Activated T-helper 1 cell treated with anti-CD3 and anti-CD28 coated beads, Interleukin-12 subunit alpha, Interleukin-12 subunit beta, Interleukin-2, Interleukin-4 antibody, amounts not matched to agents 30 ng/mL and 10 ng/mL and 1 ng/mL, durations not matched to agents 14 hours and 24 hours and 36 hours (primary cell): ENCODE data around the gene MBP. TPM values are rescaled to one million over a fixed set of nuclear protein-coding genes. Genes with fewer than 3 reads are reported as not detected.
A peak's percentile ranks its signal among the peaks of the same experiment; 100 is the strongest.
"Not testable (repeated sequence)": the region's sequence is repeated elsewhere in the genome, so short reads cannot be mapped to it uniquely, and the experiment has no call there.

Source experiments
- DNase-seq: peaks from one replicate; pipeline ENCODE4 v3.0.0; 2021; ENCODE audit warnings: low spot score
- H3K27ac Mint-ChIP-seq: one replicate; pipeline ENCODE4 v1.8.0; 2021; ENCODE audit warnings: mild to moderate bottlenecking, mixed read lengths
- H3K27me3 Mint-ChIP-seq: one replicate; pipeline ENCODE4 v1.8.0; 2022; ENCODE audit warnings: mild to moderate bottlenecking, moderate library complexity, mixed read lengths; ENCODE audit not compliant: insufficient read depth
- H3K36me3 Mint-ChIP-seq: one replicate; pipeline ENCODE4 v1.8.0; 2021; ENCODE audit warnings: low read depth, mixed read lengths
- H3K4me1 Mint-ChIP-seq: one replicate; pipeline ENCODE4 v1.8.0; 2021; ENCODE audit warnings: low read depth, mixed read lengths
- H3K4me3 Mint-ChIP-seq: one replicate; pipeline ENCODE4 v1.8.0; 2021; ENCODE audit warnings: mild to moderate bottlenecking, moderate library complexity, mixed read lengths
- H3K9me3 Mint-ChIP-seq: one replicate; pipeline ENCODE4 v1.8.0; 2021; ENCODE audit warnings: mixed read lengths
- intact Hi-C: fragments of 100-400 bp; cut with micrococcal nuclease; formaldehyde crosslinking; loops from one replicate; pipeline ENCODE4 v1.15.1; 2024
- total RNA-seq: library from RNA; stranded (reverse); gene quantifications from 2 replicates; pipeline ENCODE4 v1.2.3, GENCODE V29; 2022

Gene MBP
- total RNA-seq, 1 donor from 2014 or later: 63.6 TPM

DNA sequence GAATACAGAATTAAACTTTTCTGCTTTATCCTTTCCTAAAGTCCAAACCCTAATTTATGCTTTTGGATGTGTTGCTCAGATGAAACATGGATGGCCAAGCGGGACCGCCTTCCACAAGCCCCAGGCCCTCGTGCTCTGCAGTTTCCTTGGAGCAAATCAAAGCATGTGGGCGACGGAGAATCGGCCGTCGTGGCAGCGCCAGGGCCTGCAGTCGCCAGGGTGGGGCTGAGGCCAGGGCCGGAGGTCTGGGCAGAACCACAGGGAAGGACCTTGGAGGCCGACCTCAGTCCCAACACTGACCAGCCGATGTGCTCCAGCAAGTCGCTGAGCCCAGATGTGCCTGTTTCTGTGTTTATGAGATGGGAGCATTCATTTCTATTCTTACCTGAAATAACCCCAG, 108.1 kb downstream of the MBP start:
- Mint-ChIP-seq H3K4me3 (no peak overlapping the region), H3K4me1 (no peaks in the 10 kb centered on the region), H3K27ac (no peak overlapping the region), H3K36me3 (peaks cover 15% of the 10 kb centered on the region), H3K9me3 (no peaks in the 10 kb centered on the region), H3K27me3 (no peaks in the 10 kb centered on the region)
- no peak for DNase-seq
- intact Hi-C loops: no loop called here

DNA sequence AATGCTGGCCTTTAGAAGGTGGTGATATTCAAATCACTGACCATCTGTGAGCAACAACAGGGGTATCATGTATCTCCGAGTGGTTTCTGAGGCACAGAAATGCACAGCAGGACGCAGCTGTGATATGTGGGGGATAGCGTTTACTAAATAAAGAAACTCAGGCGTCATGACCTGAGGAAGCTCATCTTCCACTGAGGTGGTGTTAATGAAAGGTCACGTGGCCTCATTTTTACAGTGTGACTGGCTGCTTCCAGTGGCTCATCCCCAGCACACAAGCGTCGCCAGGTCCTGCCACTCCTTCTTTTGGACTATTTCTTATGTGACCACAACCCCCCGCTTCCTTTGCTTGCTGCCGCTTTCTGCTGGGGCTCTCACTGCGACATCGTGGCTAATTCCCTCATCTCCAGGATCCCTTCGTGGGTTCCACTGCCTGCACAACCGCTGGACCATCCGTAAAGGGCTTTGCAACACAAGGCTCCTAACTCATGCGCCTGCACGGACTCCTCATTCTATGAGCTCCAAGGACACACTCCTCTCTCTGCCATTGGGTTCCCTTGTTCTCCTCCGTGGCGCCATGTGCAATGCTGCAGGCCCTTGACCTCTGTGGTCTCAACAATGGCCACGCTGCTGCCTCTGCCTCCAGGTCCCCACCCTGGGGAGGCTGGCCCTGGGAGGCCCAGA, 109.3 kb downstream of the MBP start:
- H3K27ac Mint-ChIP-seq: peak overlapping the region; percentile 30
- H3K4me1 Mint-ChIP-seq: no peaks in the 10 kb centered on the region
- DNase-seq: no peak
- no peaks in the 10 kb centered on the region for H3K27me3 Mint-ChIP-seq
- no peak overlapping the region for H3K4me3 Mint-ChIP-seq
- no peaks in the 10 kb centered on the region for H3K9me3 Mint-ChIP-seq
- intact Hi-C loops: no loop called here
- H3K36me3 Mint-ChIP-seq: peaks cover 27% of the 10 kb centered on the region

DNA sequence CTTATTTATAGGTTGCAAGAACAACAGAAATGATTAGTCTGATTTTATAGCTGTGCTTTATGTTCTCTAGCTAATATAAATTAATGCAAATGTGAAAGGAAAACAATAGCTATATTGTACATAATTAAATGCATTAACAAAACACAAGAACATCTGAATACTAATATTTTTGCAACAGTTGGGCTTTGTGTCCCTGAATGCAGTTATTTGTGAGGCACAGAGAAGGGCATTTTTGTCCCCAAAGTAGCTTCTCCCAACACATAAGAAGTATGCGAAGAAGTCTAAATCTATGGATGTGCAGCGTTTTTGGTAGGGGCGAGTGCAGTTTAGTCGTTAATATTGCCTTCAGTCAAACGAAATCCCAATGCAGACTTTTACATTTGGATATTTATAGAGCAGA, 110.0 kb downstream of the MBP start:
- intact Hi-C loops: no loop called here

DNA sequence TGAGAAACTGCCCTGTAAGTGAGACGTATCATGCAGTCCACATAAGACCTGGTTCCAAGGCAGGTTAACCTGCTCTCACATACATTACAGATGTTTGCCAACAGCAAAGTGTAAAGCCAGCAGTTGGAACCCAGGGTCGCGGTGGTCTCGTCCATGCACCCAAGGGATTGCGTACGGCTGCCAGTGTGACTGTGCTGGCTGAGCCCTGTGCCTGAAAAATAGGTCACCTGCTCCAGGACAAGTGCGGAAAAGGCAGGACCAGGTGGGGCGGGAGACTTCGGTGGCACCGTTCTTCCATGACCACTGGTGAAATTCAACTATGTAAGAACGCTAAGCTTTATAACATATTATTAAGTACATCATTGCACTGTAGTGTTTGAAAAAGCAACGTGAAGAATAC, 110.5 kb downstream of the MBP start:
- Mint-ChIP-seq H3K27ac (no peak overlapping the region), H3K4me3 (no peak overlapping the region), H3K9me3 (no peaks in the 10 kb centered on the region), H3K4me1 (no peaks in the 10 kb centered on the region), H3K36me3 (peaks cover 32% of the 10 kb centered on the region), H3K27me3 (no peaks in the 10 kb centered on the region)
- intact Hi-C loops: no loop called here
- no peak for DNase-seq

More for the DNA sequence above, 110.0 kb downstream of the MBP start:
- DNase-seq: no peak
- Mint-ChIP-seq H3K27me3 (no peaks in the 10 kb centered on the region), H3K9me3 (no peaks in the 10 kb centered on the region), H3K4me1 (no peaks in the 10 kb centered on the region), H3K27ac (no peak overlapping the region), H3K4me3 (no peak overlapping the region), H3K36me3 (peaks cover 32% of the 10 kb centered on the region)

- H3K4me1 Mint-ChIP-seq, intact Hi-C loops, H3K27ac Mint-ChIP-seq, DNase-seq, H3K9me3 Mint-ChIP-seq, H3K4me3 Mint-ChIP-seq, H3K27me3 Mint-ChIP-seq: not testable (repeated sequence)
- peaks cover 32% of the 10 kb centered on the region for H3K36me3 Mint-ChIP-seq
These were observed 111.1 kb downstream of the MBP start for GRCh38 chr18:77021478-77021877.

GRCh38 chr18:77021075-77021474, 111.5 kb downstream of the MBP start:
- Mint-ChIP-seq H3K36me3 (peaks cover 35% of the 10 kb centered on the region), H3K4me1 (no peaks in the 10 kb centered on the region), H3K27me3 (no peaks in the 10 kb centered on the region), H3K4me3 (no peak overlapping the region), H3K9me3 (no peaks in the 10 kb centered on the region), H3K27ac (no peak overlapping the region)
- no peak for DNase-seq
- intact Hi-C loops: no loop called here

- Mint-ChIP-seq H3K4me3 (no peak overlapping the region), H3K27me3 (no peaks in the 10 kb centered on the region), H3K4me1 (no peaks in the 10 kb centered on the region), H3K36me3 (peaks cover 36% of the 10 kb centered on the region), H3K9me3 (no peaks in the 10 kb centered on the region), H3K27ac (no peak overlapping the region)
- no peak for DNase-seq
- intact Hi-C loops: no loop called here
These were observed 112.0 kb downstream of the MBP start for GRCh38 chr18:77020561-77020960.

DNA sequence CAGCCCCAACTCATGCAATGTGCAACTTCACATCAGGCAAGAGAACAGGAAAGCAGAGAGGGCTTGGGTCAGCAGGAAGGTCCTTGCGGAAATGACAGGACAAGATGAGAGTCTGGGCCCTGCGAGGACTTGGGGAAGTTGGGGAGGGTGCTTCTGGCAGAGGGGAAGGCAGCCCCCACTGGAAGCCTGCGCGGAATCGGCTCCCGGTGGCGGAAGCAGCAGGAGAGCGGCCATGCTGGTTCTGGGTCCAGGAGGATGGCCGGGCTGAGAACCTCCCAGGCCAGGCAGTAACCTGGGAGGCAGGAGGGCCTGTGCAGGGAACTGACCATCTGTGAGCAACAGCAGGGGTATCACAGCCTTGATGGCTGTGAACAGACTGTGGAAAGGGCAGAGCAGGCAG, 112.9 kb downstream of the MBP start:
- Mint-ChIP-seq H3K4me1 (no peaks in the 10 kb centered on the region), H3K27me3 (no peaks in the 10 kb centered on the region)

DNA sequence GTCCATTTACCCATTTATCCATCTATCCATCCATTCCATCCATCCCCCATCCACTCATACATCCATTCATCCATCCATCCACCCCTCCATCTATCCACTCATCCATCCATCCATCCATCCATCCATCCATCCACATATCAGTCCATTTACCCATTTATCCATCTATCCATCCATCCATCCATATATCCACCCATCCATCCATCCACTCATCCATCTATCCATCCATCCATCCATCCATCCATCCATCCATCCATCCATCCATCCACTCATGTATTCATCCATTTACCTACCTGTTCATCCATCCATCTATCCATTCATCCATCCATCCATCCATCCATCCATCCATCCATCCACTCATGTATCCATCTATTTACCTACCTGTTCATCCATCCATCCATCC, 113.9 kb downstream of the MBP start:
- H3K27ac Mint-ChIP-seq, H3K27me3 Mint-ChIP-seq, H3K4me1 Mint-ChIP-seq, H3K4me3 Mint-ChIP-seq, H3K9me3 Mint-ChIP-seq, intact Hi-C loops, DNase-seq: not testable (repeated sequence)
- peaks cover 38% of the 10 kb centered on the region for H3K36me3 Mint-ChIP-seq

More for the DNA sequence above, 112.9 kb downstream of the MBP start:
- no peaks in the 10 kb centered on the region for H3K9me3 Mint-ChIP-seq
- DNase-seq: no peak
- peak overlapping the region; percentile 49 for H3K27ac Mint-ChIP-seq
- peaks cover 39% of the 10 kb centered on the region for H3K36me3 Mint-ChIP-seq
- no peak overlapping the region for H3K4me3 Mint-ChIP-seq
- intact Hi-C loops: no loop called here

GRCh38 chr18:77017355-77017754, 115.2 kb downstream of the MBP start:
- Mint-ChIP-seq H3K27ac (no peak overlapping the region), H3K4me1 (no peaks in the 10 kb centered on the region), H3K4me3 (no peak overlapping the region), H3K9me3 (no peaks in the 10 kb centered on the region), H3K27me3 (no peaks in the 10 kb centered on the region), H3K36me3 (peaks cover 39% of the 10 kb centered on the region)
- intact Hi-C loops: no loop called here
- no peak for DNase-seq

DNA sequence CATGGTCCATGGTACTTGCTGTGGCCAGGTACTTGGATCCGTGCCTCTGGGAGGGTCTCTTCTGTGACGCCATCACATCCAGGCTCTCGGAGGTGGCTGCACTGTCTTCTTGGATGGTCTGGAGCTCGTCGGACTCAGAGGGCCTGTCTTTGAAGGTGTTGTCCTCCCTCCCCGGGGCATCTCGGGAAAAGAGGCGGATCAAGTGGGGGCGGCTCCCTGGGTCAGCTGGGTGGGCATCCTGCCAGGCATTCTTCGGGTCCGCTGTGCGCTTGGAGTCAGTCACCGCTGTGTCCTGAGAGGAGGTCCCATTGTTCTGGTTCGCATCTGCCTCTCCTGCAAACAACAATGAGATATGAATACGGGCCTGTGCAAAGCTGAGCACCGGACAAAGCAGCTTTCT, 115.6 kb downstream of the MBP start:
- Mint-ChIP-seq H3K27me3 (no peaks in the 10 kb centered on the region), H3K4me1 (no peaks in the 10 kb centered on the region), H3K9me3 (no peaks in the 10 kb centered on the region), H3K36me3 (peaks cover 39% of the 10 kb centered on the region), H3K4me3 (no peak overlapping the region), H3K27ac (no peak overlapping the region)
- DNase-seq: no peak
- intact Hi-C loops: no loop called here

GRCh38 chr18:77015771-77016710, 116.5 kb downstream of the MBP start:
- no peaks in the 10 kb centered on the region for H3K9me3 Mint-ChIP-seq

GRCh38 chr18:77015169-77015568, 117.4 kb downstream of the MBP start:
- no peaks in the 10 kb centered on the region for H3K27me3 Mint-ChIP-seq
- H3K4me1 Mint-ChIP-seq: no peaks in the 10 kb centered on the region
- intact Hi-C loops: no loop called here
- no peak for DNase-seq
- H3K27ac Mint-ChIP-seq: no peak overlapping the region
- H3K9me3 Mint-ChIP-seq: no peaks in the 10 kb centered on the region
- peaks cover 40% of the 10 kb centered on the region for H3K36me3 Mint-ChIP-seq
- H3K4me3 Mint-ChIP-seq: no peak overlapping the region

More at GRCh38 chr18:77015771-77016710, 116.5 kb downstream of the MBP start:
- Mint-ChIP-seq H3K27ac (peak overlapping the region; percentile 54), H3K27me3 (no peaks in the 10 kb centered on the region), H3K4me1 (no peaks in the 10 kb centered on the region), H3K4me3 (no peak overlapping the region), H3K36me3 (peaks cover 37% of the 10 kb centered on the region)
- no peak for DNase-seq
- intact Hi-C loops: no loop called here
